A549 treated with CpdA at 1 μM for 4 hours (cell line): ENCODE measurements around the gene CBR3. TPM values are rescaled to one million over a fixed set of nuclear protein-coding genes. Genes with fewer than 3 reads are reported as not detected.

Experiments
- total RNA-seq: library from RNA; stranded (reverse); fragments of 200-300 nt; extraction: Qiagen RNA extraction; gene quantifications from 5 replicates; pipeline ENCODE4 v1.2.3, GENCODE V29; 2022; ENCODE audit warnings: low read depth

Gene CBR3
- total RNA-seq, result 13.2 to 16.8 TPM (median 15.4 TPM) in 5 replicates

DNA sequence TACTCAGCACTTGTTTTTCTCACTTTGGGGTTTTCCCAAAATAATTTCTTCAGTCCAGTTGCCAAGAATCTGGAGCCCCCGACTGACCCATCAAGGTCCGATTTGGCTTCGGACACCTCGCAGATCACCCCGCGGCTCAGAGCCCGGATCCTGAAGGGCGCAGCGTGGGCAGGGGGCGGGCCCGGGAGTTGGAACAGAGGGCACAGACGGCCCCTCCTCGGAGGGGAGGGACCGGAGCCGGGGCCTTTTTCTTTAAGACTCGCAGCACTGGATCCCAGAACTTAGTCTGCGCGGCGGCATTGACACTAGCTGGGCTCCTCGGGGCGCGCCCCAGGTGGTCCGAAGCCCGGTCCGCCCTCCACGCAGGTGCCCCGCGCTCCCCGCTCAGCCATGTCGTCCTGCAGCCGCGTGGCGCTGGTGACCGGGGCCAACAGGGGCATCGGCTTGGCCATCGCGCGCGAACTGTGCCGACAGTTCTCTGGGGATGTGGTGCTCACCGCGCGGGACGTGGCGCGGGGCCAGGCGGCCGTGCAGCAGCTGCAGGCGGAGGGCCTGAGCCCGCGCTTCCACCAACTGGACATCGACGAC lies at the start of gene CBR3:
TSS of gene CBR3 (plus strand) at position 277 of the 588 bp plus-strand sequence. CDS start at position 391, 114 bp downstream.

DNA sequence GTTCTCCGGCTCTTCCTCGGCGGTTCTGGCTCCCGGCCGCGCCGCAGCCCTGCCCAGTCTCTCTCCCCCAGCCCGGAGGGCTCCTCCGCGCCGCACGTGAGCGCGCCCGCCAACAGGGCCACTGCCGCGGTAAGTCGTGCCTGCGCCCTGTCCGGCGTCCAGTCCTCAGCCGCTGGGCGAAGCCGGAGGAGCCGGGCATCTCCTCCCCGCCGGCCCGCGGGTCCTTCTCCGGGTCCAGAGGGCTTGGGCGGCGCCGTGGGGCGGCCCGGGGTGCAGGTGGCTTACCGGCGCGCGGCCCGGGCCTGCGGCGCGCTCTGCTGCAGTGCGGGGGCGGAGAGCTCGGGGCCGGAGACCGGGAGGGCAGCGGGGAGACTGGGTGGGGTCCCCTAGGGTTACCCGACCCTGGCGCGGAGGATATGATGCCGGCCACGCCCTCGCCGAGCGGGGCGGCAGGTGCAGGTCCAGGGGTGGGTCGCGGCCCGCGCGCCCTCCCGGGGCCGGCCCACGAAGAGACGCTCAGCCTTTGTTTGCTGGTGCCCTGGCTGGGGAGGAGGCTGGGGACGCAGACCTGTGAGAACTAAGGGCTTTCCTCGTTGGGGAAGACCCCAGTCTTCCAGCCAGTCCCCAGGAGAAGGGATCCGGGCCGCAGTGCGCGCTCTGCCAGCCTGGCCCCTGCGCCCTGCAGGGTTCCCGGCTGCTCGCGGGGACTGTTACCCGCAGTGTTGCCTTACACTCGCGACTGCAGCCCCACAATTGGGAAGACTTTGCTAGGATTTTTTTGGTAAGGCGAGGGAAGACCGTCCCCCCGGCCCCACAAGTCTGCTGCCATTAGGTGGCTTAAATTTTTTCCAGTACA lies 22.2 kb downstream of the CBR3 start, which contains the start of gene DOP1B:
TSS of gene DOP1B (plus strand) at position 10 of the 856 bp plus-strand sequence. CDS start 7,910 bp downstream, outside the sequence.

Other genes with a start within 250 kb of the CBR3 start
- 9.7 to 12.7 TPM (median 10.5 TPM) in 5 replicates for gene SETD4, start 74.6 kb upstream of the CBR3 start, total RNA-seq
- 169 to 198 TPM (median 179 TPM) in 5 replicates for gene CBR1, start 65.1 kb upstream of the CBR3 start, total RNA-seq
- 3.6 to 5.1 TPM (median 3.8 TPM) in 5 replicates for gene DOP1B, start 21.7 kb downstream of the CBR3 start, total RNA-seq
- gene MORC3, start 185.1 kb downstream of the CBR3 start, total RNA-seq, result 7.0 to 11.6 TPM (median 8.0 TPM) in 5 replicates